ENCODE results near the gene NEK2. TPM values are rescaled to one million over a fixed set of nuclear protein-coding genes. Genes with fewer than 3 reads are reported as not detected.
"Not testable (repeated sequence)": the region's sequence is repeated elsewhere in the genome, so short reads cannot be mapped to it uniquely, and the experiment has no call there.

NEK2 gene
- total RNA-seq, 2 experiments from 2014 or later = 60.8 to 62.3 TPM

DNA sequence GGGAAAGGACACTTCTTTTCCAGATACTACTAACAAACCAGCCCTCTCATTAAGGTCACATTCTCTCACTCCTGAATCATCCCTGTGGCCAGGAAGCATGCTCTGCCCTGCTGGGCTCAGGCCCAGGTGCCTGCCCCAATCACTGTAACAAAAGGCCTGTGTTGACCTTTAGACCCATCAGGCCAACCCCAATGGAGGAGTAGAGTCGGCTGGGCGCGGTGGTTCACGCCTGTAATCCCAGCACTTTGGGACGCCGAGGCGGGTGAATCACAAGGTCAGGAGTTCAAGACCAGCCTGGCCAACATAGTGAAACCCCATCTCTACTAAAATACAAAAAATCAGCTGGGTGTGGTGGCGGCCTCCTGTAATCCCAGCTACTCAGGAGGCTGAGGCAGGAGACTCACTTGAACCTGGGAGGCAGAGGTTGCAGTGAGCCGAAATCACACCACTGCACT, 38.8 kb downstream of the NEK2 start:
- H3K4me3 Mint-ChIP-seq, CTCF ChIA-PET: not testable (repeated sequence)

DNA sequence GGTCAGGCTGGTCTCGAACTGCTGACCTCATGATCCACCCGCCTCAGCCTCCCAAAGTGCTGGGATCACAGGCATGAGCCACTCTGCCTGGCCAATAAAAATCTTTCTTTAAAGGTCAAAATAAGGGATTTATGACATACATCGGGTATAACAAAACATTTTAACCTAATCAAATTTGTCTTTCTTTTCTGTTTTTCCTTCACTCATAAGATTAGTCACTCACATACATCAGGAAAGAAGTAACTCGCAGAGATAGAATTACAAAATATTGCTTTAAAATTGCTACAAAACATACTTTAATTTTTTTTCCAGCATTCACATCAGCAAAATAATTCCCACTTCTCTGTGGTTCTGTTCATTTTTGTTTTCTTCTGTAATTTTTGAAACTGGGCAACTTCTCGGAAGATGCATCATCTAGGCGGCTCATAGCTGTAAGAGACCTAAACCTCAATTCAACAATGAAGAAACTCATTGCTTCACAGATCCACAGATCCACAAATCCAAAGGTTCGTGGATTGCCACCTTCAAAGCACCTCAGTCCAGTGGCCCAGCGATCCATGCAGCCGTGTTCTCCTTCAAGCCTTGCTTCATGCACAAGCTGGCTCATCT, 39.7 kb downstream of the NEK2 start:
- H3K9me3 Mint-ChIP-seq = no peaks in the 10 kb centered on the region
- H3K36me3 Mint-ChIP-seq (ENCODE audit: low read depth) = no peaks in the 10 kb centered on the region
- no peak overlapping the region for H3K27ac Mint-ChIP-seq
- no peaks in the 10 kb centered on the region for H3K27me3 Mint-ChIP-seq (ENCODE audit: low read depth)
- intact Hi-C loops (cut with micrococcal nuclease) = no loop called here
- DNase-seq = no peak
- H3K4me3 Mint-ChIP-seq = no peak overlapping the region
- no peaks in the 10 kb centered on the region for H3K4me1 Mint-ChIP-seq (ENCODE audit: low read depth)
- CTCF ChIA-PET = no interaction called here

More for the DNA sequence above, 38.8 kb downstream of the NEK2 start:
- H3K4me1 Mint-ChIP-seq (ENCODE audit: low read depth); H3K27me3 Mint-ChIP-seq (ENCODE audit: low read depth); H3K27ac Mint-ChIP-seq; H3K9me3 Mint-ChIP-seq; intact Hi-C loops (cut with micrococcal nuclease); DNase-seq; H3K36me3 Mint-ChIP-seq (ENCODE audit: low read depth): not testable (repeated sequence)

DNA sequence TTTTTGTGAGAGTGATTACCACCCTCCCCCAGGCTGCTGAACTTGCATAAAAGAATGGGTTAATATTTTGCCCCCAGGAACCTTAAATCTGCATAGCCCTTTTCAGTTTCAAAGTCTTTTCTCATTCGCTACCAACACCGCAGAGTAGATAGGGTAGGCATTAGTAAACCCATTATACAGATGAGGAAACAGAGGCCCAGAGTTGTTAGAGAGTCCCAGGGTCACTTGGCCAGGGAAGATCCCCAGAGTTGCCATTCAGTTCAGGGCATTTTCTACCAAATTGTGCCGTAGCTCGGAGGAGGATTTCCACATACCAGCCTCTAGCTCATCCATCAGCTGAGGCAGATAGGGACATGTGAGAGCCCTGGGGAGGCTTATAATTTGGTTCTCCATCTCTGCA, 40.5 kb downstream of the NEK2 start:
- Mint-ChIP-seq H3K9me3 (no peaks in the 10 kb centered on the region), H3K27ac (no peak overlapping the region), H3K4me1 (ENCODE audit: low read depth) (no peaks in the 10 kb centered on the region), H3K36me3 (ENCODE audit: low read depth) (no peaks in the 10 kb centered on the region), H3K4me3 (no peak overlapping the region), H3K27me3 (ENCODE audit: low read depth) (no peaks in the 10 kb centered on the region)
- intact Hi-C loops (cut with micrococcal nuclease) = no loop called here
- CTCF ChIA-PET = interaction anchor here (1.3 to 1.6 kb wide), 2 partner anchors 8 to 10 kb away, joined by 5 to 6 read pairs; no protein-coding TSS in a partner anchor
- DNase-seq = no peak

DNA sequence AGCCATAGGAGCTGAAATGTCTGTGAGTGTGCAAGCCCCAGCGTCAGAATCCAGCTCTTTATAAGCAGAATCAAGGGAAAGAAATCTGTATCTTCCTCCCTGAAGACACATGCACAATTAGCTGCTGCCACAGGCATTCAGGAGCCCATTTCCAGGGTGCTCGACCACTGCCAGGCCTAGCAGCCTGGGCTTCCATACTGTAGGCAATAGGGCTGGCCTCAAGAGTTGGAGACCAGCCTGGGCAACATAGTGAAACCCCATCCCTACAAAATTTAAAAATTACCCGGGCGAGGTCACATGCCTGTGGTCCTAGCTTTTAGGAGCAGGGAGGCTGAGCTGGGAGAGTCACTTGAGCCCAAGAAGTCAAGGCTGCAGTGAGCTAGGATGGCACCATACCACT, 41.0 kb downstream of the NEK2 start:
- H3K4me3 Mint-ChIP-seq = no peak overlapping the region
- H3K9me3 Mint-ChIP-seq = no peaks in the 10 kb centered on the region
- no peaks in the 10 kb centered on the region for H3K27me3 Mint-ChIP-seq (ENCODE audit: low read depth)
- H3K36me3 Mint-ChIP-seq (ENCODE audit: low read depth) = no peaks in the 10 kb centered on the region
- intact Hi-C loops (cut with micrococcal nuclease) = no loop called here
- no peak for DNase-seq
- no peak overlapping the region for H3K27ac Mint-ChIP-seq
- CTCF ChIA-PET = interaction anchor here (1.3 to 2.8 kb wide), 3 partner anchors 9 to 14 kb away, joined by 5 to 7 read pairs (median 6); no protein-coding TSS in a partner anchor
- H3K4me1 Mint-ChIP-seq (ENCODE audit: low read depth) = no peaks in the 10 kb centered on the region

DNA sequence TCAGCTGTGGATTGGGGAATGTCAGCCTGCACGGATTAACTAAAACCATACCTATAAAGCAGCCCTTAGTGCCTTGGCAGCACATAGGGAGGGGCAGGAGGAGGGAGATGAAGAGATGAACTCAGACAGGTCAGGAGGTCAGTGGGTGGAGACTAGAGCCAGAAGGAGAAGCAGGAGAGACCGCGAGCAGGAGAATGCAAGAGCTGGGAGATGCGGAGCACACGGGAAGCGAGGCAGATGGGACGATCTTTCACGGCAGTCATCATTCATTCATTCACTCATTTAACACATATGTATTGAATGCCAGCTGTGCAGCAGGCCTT, 41.9 kb downstream of the NEK2 start:
- H3K4me1 Mint-ChIP-seq (ENCODE audit: low read depth) = no peaks in the 10 kb centered on the region

DNA sequence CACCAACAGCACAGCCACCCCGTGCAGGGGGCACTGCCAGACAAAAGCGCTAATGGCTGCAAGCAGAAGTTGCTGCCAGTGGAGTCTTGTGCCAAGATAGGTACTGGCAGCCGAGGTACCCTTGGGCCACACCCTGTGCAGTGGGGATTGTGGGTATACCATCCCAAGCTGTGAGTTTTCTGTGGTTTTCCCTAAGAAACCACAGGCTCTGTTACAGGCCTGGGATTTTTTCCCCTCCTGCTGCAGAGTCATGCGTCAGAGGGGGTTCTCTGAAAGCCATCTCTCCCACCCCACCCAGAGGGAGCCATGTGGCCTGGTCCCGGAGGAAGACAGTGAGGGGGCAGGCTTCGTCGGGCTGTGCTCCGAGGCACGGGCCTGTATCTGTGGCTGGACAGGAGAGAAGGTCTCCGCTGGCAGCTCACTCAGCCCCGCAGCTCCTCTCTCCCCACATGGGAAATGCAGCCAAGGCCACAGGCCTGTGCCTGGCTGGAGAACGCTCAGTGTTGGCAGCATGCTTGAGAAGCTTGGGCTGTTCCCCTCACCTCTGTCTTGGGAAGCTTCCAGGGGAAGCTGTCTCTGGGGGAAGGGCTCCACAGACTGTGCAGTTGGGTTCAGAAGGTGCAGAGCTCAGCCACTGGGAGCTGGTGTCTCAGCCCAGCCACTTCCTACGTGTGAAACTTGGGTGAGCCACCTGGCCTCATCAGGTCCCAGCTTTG, 42.5 kb downstream of the NEK2 start:
- intact Hi-C loops (cut with micrococcal nuclease) = no loop called here
- CTCF ChIA-PET = interaction anchor here (0.8 to 2.8 kb wide), 4 partner anchors 10 to 22 kb away, joined by 3 to 7 read pairs (median 5); no protein-coding TSS in a partner anchor
- H3K27ac Mint-ChIP-seq = no peak overlapping the region
- no peaks in the 10 kb centered on the region for H3K4me1 Mint-ChIP-seq (ENCODE audit: low read depth)
- no peaks in the 10 kb centered on the region for H3K36me3 Mint-ChIP-seq (ENCODE audit: low read depth)
- H3K27me3 Mint-ChIP-seq (ENCODE audit: low read depth) = no peaks in the 10 kb centered on the region
- no peaks in the 10 kb centered on the region for H3K9me3 Mint-ChIP-seq
- no peak for DNase-seq
- H3K4me3 Mint-ChIP-seq = no peak overlapping the region

More for the DNA sequence above, 41.9 kb downstream of the NEK2 start:
- H3K27ac Mint-ChIP-seq = no peak overlapping the region
- CTCF ChIA-PET = interaction anchor here (1.5 to 2.8 kb wide), 3 partner anchors 10 to 21 kb away, joined by 4 to 7 read pairs (median 6); no protein-coding TSS in a partner anchor
- no peaks in the 10 kb centered on the region for H3K27me3 Mint-ChIP-seq (ENCODE audit: low read depth)
- no peaks in the 10 kb centered on the region for H3K36me3 Mint-ChIP-seq (ENCODE audit: low read depth)
- H3K9me3 Mint-ChIP-seq = no peaks in the 10 kb centered on the region
- DNase-seq = no peak
- intact Hi-C loops (cut with micrococcal nuclease) = no loop called here
- no peak overlapping the region for H3K4me3 Mint-ChIP-seq

DNA sequence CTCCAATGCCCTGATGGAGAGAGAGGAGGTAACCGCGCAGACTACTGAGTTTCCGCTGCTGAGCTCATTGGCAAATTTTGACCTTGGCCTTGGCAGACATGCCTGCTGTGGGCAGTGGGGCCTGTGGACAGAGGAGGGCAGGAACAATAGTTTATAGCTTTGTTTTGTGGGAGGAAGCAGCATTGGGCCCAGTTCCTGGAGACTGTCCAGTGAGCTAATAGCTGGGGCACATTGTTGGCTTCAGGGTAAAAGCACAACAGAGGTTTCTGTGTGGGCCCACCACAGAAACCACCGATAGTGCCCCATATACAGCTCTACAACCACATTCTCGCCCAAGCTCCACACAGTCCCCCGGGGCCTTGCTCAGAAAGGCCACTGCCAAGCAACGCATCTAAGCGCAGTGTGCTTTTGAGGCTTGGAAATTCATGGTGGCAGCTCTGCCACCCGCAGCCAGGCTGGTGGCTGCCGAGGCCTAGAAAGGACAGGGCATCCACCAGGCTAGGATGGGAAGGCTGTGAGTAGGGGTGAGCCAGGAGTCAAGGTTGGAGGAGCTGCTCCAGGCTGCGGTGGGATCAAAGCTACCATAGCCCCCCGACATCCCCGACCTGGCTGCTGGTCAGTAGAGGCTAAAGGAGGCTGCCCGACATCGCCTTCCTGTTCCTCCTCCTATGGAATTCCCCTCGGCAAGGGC, 43.2 kb downstream of the NEK2 start:
- no peaks in the 10 kb centered on the region for H3K9me3 Mint-ChIP-seq
- no peak overlapping the region for H3K27ac Mint-ChIP-seq
- no peak for DNase-seq
- no peaks in the 10 kb centered on the region for H3K4me1 Mint-ChIP-seq (ENCODE audit: low read depth)
- intact Hi-C loops (cut with micrococcal nuclease) = no loop called here
- H3K4me3 Mint-ChIP-seq = no peak overlapping the region
- CTCF ChIA-PET = interaction anchor here (0.6 to 2.8 kb wide), 4 partner anchors 16 to 337 kb away, joined by 3 to 7 read pairs (median 4); no protein-coding TSS in a partner anchor
- no peaks in the 10 kb centered on the region for H3K36me3 Mint-ChIP-seq (ENCODE audit: low read depth)
- H3K27me3 Mint-ChIP-seq (ENCODE audit: low read depth) = no peaks in the 10 kb centered on the region

DNA sequence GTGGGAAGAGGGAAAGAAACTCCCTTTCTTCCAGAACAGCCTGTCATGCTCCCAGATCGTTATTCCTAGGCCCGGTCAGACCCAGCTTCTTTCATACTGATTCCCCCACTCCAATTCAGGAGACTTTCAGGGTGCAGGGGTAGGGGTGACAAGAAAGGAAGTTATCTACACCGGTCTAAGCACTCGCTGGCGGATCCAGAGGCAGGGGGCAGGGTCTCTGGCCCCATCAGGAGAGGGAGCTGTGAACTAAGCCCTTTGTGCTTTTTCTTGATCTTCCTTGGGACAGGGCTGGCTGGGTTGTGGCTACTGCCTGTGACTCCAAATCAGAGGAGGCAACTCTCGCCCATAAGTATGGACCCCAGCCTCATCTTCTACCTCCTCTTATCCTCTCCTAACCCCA, 44.3 kb downstream of the NEK2 start:
- CTCF ChIA-PET = no interaction called here
- Mint-ChIP-seq H3K27ac (no peak overlapping the region), H3K27me3 (ENCODE audit: low read depth) (no peaks in the 10 kb centered on the region), H3K36me3 (ENCODE audit: low read depth) (no peaks in the 10 kb centered on the region), H3K4me3 (no peak overlapping the region), H3K4me1 (ENCODE audit: low read depth) (no peaks in the 10 kb centered on the region), H3K9me3 (no peaks in the 10 kb centered on the region)
- no peak for DNase-seq
- intact Hi-C loops (cut with micrococcal nuclease) = no loop called here

DNA sequence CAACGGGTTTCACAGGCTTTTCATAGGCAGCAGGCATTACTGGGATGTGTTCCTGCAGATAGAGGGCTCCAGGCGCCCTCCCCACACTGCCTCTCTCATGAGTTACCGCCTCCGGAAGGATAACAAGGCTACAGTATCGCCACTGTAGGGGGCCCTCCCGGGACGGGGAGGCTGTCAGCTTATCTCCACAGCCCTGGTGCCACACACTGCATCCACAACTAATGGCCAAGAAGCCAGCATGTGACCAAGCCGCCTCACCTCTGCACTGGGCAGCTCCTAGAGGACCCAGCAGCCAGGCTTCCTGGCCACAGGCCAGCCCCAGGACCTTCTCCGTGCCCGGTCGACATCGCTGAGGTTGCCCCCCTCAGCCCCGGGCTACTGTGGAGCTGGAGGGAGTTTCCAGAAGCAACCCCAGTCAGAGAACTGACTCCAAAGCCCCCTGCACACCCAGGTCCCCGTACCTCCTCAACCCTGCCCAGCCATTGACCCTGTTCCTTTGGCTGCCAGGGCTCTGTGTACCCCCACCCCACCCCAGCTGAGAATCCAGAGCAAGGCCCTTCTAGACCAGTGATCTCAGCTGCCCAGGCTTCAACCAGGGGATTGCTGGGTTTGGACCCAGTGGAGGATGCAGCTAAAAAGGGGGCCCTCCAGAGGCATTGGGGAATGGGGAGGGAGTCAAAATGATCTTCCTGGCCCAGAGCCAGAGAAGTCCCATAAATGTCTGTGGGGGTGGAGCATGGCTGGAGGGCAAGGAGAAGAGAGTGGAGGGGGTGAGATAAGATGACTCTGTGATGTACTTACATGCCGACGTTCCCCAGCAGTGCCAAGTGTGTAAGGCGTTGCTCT, 45.0 kb downstream of the NEK2 start:
- DNase-seq = no peak
- Mint-ChIP-seq H3K27me3 (ENCODE audit: low read depth) (no peaks in the 10 kb centered on the region), H3K4me3 (no peak overlapping the region), H3K4me1 (ENCODE audit: low read depth) (no peaks in the 10 kb centered on the region), H3K9me3 (no peaks in the 10 kb centered on the region), H3K27ac (no peak overlapping the region), H3K36me3 (ENCODE audit: low read depth) (no peaks in the 10 kb centered on the region)
- CTCF ChIA-PET = no interaction called here
- intact Hi-C loops (cut with micrococcal nuclease) = no loop called here

DNA sequence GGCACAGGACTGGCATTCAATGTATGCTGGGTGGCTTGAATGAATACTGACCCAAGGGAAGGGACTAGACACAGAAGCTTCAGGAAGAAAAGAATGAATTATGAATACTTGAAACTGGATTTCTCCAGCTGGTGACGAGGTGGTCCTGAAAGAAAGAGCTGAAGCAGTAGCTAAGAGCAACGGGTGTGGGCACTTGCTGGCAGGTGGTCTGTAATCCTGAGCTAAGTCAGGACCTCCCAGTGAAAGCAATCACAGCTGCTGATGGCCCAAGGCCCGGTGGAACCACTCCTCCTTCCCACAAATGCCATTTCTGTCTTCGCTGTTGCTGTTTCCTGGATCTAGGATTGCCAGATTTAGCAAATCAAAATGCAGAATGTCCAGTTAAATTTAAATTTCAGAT, 47.0 kb downstream of the NEK2 start:
- Mint-ChIP-seq H3K27ac (no peak overlapping the region), H3K4me3 (no peak overlapping the region), H3K36me3 (ENCODE audit: low read depth) (no peaks in the 10 kb centered on the region), H3K27me3 (ENCODE audit: low read depth) (no peaks in the 10 kb centered on the region), H3K9me3 (no peaks in the 10 kb centered on the region), H3K4me1 (ENCODE audit: low read depth) (peaks cover 6% of the 10 kb centered on the region)
- intact Hi-C loops (cut with micrococcal nuclease) = no loop called here
- CTCF ChIA-PET = interaction anchor here (0.7 to 1.1 kb wide), 2 partner anchors 27 to 151 kb away, joined by 3 read pairs; no protein-coding TSS in a partner anchor
- DNase-seq = no peak

DNA sequence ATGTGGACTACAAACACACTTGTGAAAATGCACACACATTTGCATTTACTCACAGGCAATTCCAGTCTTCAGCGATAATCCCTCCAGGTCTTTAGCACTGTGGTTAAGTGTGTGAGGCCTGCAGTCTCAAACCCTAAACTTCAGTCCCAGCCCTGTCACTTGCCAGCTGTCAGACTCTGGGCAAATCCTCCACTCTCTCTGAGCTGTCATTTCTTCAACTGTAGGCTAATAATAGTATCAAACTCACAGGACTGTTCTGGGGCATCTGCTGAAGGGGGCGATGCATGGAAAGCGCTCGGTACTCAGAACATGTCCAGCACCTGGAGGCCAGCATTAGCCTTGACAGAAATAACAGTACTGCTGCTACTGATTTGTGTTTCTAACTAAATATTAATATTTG, 48.2 kb downstream of the NEK2 start:
- Mint-ChIP-seq H3K4me1 (ENCODE audit: low read depth) (peaks cover 10% of the 10 kb centered on the region), H3K36me3 (ENCODE audit: low read depth) (no peaks in the 10 kb centered on the region), H3K4me3 (no peak overlapping the region), H3K27ac (no peak overlapping the region), H3K27me3 (ENCODE audit: low read depth) (no peaks in the 10 kb centered on the region), H3K9me3 (no peaks in the 10 kb centered on the region)
- CTCF ChIA-PET = no interaction called here
- intact Hi-C loops (cut with micrococcal nuclease) = no loop called here
- no peak for DNase-seq

DNA sequence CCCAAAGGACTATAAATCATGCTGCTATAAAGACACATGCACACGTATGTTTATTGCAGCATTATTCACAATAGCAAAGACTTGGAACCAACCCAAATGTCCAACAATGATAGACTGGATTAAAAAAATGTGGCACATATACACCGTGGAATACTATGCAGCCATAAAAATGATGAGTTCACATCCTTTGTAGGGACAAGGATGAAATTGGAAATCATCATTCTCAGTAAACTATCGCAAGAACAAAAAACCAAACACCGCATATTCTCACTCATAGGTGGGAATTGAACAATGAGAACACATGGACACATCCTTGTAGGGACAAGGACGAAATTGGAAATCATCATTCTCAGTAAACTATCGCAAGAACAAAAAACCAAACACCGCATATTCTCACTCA, 49.6 kb downstream of the NEK2 start:
- peaks cover 10% of the 10 kb centered on the region for H3K4me1 Mint-ChIP-seq (ENCODE audit: low read depth)
- H3K27me3 Mint-ChIP-seq (ENCODE audit: low read depth); H3K36me3 Mint-ChIP-seq (ENCODE audit: low read depth); H3K27ac Mint-ChIP-seq; H3K4me3 Mint-ChIP-seq; H3K9me3 Mint-ChIP-seq; CTCF ChIA-PET; DNase-seq: not testable (repeated sequence)
- intact Hi-C loops (cut with micrococcal nuclease) = loop anchor here (1.0 kb wide), 1 partner anchor 111 kb away; no protein-coding TSS in a partner anchor
